HG02678 (cell line): Measurements from ENCODE around the gene KANSL2.
"Not testable (repeated sequence)": the region's sequence is repeated elsewhere in the genome, so short reads cannot be mapped to it uniquely, and the experiment has no call there.

ENCODE experiments used
- ATAC-seq: cut with Tn5 transposase; IDR thresholded peaks from one replicate; pipeline ENCODE4 v1.9.1; 2021; ENCODE audit warnings: mild to moderate bottlenecking, moderate library complexity; ENCODE audit not compliant: unreplicated experiment

KANSL2 gene

DNA sequence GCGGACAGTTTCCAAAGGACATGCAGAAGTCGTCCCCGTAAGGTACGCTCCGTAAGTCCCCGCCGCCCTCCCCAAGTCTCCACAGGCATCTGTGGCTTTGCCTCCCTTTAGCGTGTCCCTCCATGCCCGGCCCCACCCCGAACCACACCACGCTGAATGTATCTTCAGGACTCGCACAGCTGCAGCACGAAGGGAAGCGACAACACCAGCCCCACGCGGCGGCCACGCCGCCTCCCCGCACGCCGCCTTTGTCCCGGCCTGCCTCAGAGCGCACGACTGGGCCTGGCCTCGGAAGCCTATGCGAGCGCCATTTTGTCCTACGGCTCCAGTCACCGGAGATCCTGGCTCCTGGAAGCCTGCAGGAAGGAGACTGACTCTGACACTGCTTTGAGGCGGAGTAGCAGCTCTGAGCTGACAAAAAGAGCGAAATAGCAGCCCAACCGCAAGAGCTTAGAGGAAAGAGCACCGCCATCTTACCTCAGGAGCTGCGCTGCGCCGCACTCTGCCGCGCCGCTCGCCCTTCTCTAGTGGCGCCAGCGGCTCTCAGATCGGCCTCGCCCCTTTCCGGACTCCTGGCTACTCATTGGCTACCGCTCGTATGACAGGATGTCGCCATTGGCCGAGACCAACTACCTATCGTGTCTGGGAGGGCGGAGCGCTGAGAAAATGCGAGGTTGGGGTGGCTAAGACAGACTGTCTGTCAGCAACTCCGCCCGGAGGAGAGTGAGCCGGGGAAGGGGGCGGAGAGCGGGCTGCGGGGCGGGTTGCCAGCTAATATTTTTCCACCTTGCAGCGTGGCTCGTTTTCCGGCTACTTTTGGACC, at the start of gene KANSL2:
Gene KANSL2 (minus strand): TSS at position 529 of the 823 bp plus-strand sequence. CDS start 606 bp downstream, outside the sequence.
- peak; percentile 99 for ATAC-seq

- ATAC-seq = no peak
These were observed 46.8 kb upstream of the KANSL2 start for GRCh38 chr12:48728807-48729206.

- ATAC-seq = not testable (repeated sequence)
These were observed 38.7 kb upstream of the KANSL2 start for GRCh38 chr12:48720737-48721136.

DNA sequence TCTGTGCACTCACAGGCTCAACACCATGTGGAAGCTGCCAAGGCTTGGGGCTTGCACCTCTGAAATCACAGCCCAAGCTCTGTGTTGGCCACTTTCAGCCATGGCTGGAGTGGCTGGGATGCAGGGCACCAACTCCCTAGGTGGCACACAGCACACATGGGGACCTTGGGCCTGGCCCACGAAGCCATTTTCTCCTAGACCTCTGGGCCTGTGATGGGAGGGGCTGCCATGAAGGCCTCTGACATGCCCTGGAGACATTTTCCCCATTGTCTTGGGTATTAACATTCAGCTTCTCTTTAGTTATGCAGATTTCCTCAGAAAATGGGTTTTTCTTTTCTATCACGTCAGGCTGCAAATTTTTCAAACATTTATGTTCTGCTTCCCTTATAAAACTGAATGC, 38.1 kb upstream of the KANSL2 start:
- not testable (repeated sequence) for ATAC-seq

GRCh38 chr12:48719002-48719401, 37.0 kb upstream of the KANSL2 start:
- not testable (repeated sequence) for ATAC-seq

DNA sequence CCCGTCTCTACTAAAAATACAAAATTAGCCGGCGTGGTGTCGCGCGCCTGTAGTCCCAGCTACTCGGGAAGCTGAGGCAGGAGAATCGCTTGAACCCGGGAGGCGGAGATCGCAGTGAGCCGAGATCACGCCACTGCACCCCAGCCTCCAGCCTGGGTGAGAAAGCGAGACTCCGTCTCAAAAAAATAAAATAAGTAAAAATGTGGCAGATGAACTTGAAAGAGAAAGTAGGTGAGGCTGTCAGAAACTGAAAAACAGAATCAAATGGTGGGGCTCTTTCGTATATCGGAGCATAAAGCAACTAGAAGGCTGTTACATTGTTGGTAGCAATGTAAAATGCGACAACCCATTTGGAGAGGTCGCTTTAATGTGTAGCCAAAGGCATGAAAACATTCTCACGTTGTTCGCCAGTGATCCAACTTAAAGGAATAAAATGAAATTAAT, 35.2 kb upstream of the KANSL2 start:
- peak; percentile 3 for ATAC-seq

- peak; percentile 97 for ATAC-seq
These were observed 34.6 kb upstream of the KANSL2 start, which contains the start of gene CCNT1 for GRCh38 chr12:48716493-48717251. Gene CCNT1, minus strand, starts transcription at chr12:48716707. Its CDS starts 32 bp downstream, at chr12:48716675.

GRCh38 chr12:48716168-48716492, 34.1 kb upstream of the KANSL2 start:
- no peak for ATAC-seq

DNA sequence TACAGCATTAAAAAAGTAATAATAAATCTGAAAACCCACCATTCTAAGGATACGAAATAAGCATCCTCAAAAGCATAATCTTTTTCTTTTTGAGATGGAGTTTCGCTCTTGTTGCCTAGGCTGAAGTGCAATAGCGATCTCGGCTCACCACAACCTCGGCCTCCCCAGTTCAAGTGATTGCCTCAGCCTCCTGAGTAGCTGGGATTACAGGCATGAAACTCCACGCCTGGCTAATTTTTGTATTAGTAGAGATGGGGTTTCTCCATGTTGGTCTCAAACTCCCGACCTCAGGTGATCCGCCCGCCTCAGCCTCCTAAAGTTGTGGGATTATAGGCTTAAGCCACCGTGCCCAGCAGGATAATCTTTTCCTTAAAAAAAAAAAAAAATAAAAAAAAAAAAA, 30.2 kb upstream of the KANSL2 start:
- ATAC-seq = no peak

GRCh38 chr12:48698822-48699221, 16.8 kb upstream of the KANSL2 start:
- not testable (repeated sequence) for ATAC-seq

DNA sequence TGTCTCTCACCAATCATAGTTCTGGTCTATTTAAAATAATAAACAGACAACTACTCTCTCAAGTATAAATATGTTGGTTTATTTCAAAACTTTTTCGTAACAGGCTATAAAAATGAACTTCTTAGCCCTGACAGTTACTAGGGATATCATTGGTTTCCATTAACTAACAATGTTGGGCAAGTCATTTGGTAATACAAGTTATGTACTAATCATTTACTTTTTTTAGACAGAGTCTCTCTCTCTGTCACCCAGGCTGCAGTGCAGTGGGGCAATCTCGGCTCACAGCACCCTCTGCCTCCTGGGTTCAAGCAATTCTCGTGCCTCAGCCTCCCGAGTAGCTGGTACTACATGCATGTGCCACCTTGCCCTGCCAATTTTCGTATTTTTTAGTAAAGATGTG, 14.6 kb upstream of the KANSL2 start:
- no peak for ATAC-seq

- ATAC-seq = no peak
These were observed 13.8 kb upstream of the KANSL2 start for GRCh38 chr12:48695859-48696258.

- no peak for ATAC-seq
These were observed 12.0 kb upstream of the KANSL2 start for GRCh38 chr12:48694038-48694437.

- ATAC-seq = no peak
These were observed 11.5 kb upstream of the KANSL2 start for GRCh38 chr12:48693572-48693971.

- ATAC-seq = no peak
These were observed 9.9 kb upstream of the KANSL2 start for GRCh38 chr12:48691826-48692487.

DNA sequence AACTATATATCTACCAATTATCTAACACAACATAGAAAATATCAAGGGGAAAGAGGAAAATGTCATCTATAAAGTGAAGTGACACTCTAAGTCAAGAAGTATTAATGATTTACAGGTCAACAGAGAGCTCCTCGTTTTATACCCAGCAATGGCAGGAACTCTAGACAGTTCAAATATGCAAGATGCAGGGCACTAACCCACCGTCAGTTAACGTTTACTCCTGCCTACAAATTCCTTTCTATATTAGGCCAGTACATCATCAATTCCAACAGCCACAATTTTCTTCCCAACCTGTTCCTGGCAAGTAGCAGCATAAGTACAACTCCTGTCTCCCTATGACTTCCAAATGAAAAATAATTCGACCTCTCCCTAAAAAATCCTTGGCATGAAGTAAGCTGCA, 9.0 kb upstream of the KANSL2 start:
- ATAC-seq = no peak

DNA sequence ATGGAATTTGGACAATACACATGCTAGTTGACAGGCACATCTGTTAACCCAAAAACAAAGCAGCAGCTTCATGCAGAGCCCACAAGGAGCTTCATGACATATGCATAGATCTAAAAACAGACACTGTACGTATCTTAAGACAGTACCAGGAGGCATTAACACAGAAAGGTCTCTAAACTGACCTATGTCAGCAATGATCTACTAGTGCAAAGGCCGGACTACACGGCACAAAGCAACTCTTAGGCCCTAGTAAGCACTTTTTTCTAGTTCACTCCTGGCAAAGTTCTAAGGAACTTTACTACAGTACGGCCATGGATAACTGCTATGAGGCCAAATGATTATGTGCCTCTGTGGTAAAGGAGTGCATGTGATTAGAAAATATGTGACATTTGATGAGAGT, 8.4 kb upstream of the KANSL2 start:
- no peak for ATAC-seq

- ATAC-seq = no peak
These were observed 6.8 kb upstream of the KANSL2 start for GRCh38 chr12:48688836-48689235.

DNA sequence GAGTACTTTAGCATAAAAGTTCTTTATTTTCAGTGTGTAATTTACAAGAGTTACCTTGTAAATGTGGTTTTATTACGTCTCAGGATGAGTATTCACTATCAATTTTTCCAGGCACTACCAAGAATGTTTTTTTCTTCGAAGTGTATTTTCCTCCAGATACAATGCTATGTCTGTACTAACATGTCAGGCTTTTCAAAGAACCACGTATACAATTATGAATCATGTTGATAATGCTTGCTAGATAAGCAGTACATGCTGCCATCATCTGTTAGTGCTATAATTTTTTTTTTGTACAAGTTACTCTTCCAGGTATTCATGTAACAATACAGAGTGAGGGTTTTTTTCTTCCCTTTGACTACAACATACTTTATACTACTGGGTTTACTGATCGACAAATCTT, 5.6 kb upstream of the KANSL2 start:
- ATAC-seq = no peak

DNA sequence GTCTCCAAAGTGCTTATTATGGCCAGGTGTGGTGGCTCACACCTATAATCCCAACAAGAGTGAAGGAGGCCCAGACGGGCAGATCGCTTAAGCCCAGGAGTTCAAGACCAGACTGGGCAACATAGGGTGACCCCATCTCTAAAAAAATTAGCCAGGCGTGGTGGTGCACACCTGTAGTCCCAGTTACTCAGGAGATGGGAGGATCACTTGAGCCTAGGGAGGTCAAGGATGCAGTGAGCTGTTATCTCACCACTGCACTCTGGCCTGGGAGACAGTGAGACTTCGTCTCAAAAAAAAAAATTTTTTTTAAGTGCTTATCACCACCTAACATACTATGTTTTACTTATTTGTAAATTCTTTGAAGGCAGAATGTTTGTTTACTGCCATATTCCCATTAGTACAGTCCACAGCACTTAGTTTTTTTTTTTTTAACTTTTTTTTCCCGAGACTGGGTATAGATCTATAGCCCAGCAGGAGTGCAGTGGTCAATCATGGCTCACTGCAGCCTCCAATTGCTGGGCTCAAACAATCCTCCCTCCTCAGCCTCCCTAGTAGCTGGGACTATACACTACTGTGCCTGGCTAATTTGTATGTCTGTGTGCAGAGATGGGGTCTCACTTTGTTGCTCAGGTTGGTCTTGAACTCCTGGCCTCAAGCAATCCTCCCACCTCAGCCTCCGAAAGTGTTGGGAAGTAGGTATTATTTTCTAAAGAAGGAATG, 4.7 kb upstream of the KANSL2 start:
- ATAC-seq = no peak
